NCI-H510A treated with DMSO at 0.1 percent for 48 hours (cell line): ENCODE results near the gene PRRG3.

Experiments used
- DNase-seq: peaks from one replicate; lab custom pipeline; 2025; lab: John Stamatoyannopoulos, UW

The PRRG3 gene

DNA sequence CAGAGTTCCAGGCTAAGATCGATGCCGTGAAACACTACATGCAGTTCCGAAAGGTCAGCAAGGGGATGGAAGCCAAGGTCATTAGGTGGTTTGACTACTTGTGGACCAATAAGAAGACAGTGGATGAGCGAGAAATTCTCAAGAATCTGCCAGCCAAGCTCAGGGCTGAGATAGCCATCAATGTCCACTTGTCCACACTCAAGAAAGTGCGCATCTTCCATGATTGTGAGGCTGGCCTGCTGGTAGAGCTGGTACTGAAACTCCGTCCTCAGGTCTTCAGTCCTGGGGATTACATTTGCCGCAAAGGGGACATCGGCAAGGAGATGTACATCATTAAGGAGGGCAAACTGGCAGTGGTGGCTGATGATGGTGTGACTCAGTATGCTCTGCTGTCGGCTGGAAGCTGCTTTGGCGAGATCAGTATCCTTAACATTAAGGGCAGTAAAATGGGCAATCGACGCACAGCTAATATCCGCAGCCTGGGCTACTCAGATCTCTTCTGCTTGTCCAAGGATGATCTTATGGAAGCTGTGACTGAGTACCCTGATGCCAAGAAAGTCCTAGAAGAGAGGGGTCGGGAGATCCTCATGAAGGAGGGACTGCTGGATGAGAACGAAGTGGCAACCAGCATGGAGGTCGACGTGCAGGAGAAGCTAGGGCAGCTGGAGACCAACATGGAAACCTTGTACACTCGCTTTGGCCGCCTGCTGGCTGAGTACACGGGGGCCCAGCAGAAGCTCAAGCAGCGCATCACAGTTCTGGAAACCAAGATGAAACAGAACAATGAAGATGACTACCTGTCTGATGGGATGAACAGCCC is 48.6 kb downstream of the PRRG3 start:
- DNase-seq, result no peak

DNA sequence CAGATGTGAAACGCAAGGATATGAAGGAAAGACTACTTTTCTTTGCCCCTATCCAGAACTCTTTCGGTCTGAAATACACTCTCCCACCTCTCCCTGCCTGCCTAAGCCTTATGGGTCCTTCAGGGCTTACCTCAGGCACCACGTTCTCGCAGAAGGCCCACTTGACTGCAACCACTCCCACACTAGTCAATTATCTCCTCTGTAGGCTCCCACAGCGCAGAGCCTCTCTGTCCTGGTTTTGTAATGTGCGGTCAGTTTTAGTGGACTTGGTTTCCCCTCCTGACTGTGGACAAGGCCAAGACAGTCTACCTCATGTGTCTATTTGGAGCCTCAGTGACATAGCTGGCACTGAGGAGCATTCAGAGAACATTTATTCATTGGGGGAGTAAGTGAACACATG is 50.4 kb downstream of the PRRG3 start:
- DNase-seq, result no peak

DNA sequence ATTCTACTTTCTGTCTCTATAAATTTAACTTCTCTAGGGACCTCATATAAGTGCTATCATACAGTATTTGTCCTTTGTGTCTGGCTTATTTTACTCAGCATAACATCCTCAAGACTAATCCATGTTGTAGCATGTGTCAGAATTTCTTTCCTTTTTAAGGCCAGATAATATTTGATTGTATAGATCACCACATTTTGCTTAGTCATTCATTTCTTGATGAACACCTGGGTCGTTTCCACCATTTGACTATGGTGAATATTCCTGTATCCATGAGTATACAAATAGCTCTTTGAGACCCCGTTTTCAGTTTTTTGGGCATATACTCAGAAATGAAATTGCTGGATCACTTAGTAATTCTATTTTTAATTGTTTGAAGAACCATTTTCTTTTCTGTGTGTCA is 51.2 kb downstream of the PRRG3 start:
- DNase-seq, result no peak

DNA sequence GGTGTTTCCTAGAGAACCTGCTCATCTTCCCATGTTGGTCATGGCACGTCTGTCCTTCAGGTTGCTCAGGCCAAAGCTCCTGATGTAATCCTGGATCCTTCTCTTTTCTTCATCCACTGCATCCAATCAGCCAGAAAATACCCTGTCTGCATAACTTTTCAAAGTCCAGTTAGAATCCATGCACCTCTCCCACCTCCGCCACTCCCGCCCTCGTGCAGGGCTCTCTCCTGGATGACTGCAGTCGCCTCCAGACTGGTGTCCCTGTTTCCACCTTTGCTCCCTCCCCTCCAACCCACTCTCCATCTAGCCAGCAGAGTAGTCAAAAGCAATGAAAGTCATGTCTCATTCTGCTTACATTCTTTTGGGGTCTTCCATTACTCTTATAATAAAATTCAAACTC is 55.3 kb downstream of the PRRG3 start:
- no peak for DNase-seq

DNA sequence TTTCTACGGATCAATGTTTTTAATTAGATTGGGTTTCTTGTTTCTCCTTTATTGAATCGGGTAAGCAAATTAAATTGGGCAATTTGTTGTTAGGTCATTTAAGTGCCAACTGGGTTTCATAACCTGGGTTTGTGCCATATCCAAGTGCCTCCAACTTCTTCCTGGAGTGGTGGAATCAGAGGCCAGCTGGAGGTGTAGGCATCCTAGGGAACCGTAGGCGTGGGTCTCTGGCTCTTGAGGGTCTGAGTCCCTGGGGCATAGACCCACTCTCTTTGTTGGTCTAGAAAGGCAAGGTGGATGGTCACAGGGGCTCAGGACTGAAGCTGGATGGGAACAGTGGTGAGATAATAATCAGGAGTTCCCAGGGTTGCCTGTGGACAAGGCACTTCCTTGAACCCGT is 57.6 kb downstream of the PRRG3 start:
- no peak for DNase-seq

DNA sequence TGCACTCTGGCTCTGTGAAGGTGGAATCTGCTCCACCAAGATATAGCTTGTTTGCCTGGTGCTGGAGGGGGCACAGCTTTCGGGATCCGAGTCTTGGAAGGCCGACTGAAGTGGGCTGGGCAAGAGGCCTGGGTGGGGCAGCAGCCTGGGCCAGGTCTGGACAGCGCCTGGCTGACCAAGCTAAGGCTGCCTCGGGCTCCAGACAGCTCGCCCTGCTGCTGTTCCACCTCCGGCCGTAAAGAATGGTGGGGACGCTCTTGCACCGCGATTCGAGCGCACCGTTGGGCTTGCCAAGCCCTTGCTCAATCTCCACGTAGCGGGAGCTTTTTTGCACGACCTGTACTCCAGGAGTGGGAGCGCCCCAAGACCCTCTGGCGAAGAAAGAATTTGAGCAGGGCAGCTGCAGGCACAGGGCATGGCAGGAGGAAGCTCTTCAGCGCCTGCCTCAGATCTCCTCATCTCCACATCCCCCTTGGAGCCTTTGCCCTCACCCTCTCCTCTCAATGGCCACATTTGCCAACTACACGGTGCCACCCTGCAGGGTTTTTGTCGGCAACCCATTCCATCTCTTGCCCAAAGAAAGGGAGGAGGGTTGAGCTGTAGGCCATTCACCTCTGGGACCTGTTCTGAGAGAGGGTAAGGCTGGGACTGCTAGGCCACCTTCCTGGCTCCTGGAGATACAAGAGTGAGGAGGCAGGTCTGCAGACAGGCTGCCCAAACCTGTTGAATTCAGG is 58.2 kb downstream of the PRRG3 start:
- no peak for DNase-seq

DNA sequence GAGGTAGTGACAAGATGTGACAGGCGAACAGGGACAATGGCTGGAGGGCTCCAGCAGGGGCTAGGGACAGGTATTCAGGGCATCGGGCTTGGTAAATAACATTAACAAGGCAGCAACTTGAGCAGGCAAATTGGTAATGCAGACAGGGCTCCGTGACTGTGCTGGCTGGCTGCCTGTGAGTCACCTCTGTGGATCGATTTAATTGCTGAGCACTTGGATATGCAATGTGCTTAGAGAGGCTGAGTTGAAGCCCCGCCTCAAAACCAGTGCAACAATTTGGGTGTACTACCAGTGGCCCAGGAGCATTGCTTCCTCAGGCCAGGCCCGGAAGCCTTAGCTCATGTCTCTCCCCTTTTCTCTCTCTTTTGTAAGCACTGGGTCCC is 58.8 kb downstream of the PRRG3 start:
- no peak for DNase-seq

DNA sequence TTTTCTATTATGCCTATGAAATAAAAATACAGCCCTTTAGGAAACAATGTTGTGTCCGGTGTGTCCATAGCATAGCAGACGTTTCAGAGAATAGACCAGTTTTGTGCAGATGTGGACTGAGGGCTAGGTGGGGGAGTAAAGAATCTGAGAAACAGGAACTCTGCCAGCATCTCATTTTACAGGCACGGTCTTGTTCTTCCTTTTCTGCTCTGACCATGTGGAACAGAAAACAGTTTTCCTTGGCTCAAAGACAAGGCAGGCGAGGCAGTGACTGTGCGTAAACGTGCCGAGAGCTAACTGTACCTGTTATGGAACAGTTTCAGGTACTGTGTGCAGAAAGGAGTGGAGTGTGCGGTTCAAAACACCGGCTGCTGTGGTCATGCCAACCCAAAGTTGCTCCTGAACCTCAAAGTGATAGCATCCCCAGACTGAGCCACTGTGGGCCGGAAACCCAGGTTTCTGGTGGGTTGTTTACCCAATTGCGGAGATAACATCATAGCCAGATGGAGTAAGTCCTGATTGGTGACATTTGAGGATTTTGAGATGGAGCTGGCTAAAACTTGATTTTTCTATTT is 59.5 kb downstream of the PRRG3 start:
- no peak for DNase-seq
